Stimulated activated CD4-positive, alpha-beta T cell treated with anti-CD3 and anti-CD28 coated beads, Interleukin-15, amount 100 ng/mL, for 24 hours (primary cell): ENCODE data around the gene NCKAP5.

ENCODE experiments used
- DNase-seq: peaks from one replicate; pipeline ENCODE4 v3.0.0-alpha.2; 2020

The NCKAP5 gene

GRCh38 chr2:133573491-133574162 lies 5.4 kb upstream of the NCKAP5 start:
- DNase-seq = no peak

- no peak for DNase-seq
Measured at GRCh38 chr2:133571249-133571648, 3.0 kb upstream of the NCKAP5 start.

- no peak for DNase-seq
Measured at GRCh38 chr2:133570542-133570941, 2.3 kb upstream of the NCKAP5 start.

- DNase-seq = no peak
Measured at GRCh38 chr2:133569286-133569830, 1.1 kb upstream of the NCKAP5 start.

GRCh38 chr2:133568598-133568997 lies 335 bp upstream of the NCKAP5 start:
- DNase-seq = no peak

- no peak for DNase-seq
Measured at GRCh38 chr2:133562558-133562957, 5.7 kb downstream of the NCKAP5 start.

- DNase-seq = no peak
Measured at GRCh38 chr2:133561045-133561852, 7.0 kb downstream of the NCKAP5 start.

- DNase-seq = no peak
Measured at GRCh38 chr2:133557614-133558013, 10.6 kb downstream of the NCKAP5 start.

GRCh38 chr2:133553838-133554408 lies 14.3 kb downstream of the NCKAP5 start:
- no peak for DNase-seq

- DNase-seq = no peak
Measured at GRCh38 chr2:133553251-133553650, 15.0 kb downstream of the NCKAP5 start.

GRCh38 chr2:133552821-133553220 lies 15.4 kb downstream of the NCKAP5 start:
- DNase-seq = no peak

GRCh38 chr2:133541797-133542196 lies 26.5 kb downstream of the NCKAP5 start:
- DNase-seq = no peak

GRCh38 chr2:133541376-133541775 lies 26.9 kb downstream of the NCKAP5 start:
- DNase-seq = no peak

GRCh38 chr2:133532919-133533318 lies 35.3 kb downstream of the NCKAP5 start:
- DNase-seq = no peak

- no peak for DNase-seq
Measured at GRCh38 chr2:133531382-133531781, 36.9 kb downstream of the NCKAP5 start.

GRCh38 chr2:133530645-133531044 lies 37.6 kb downstream of the NCKAP5 start:
- no peak for DNase-seq

- DNase-seq = no peak
Measured at GRCh38 chr2:133526530-133527300, 41.5 kb downstream of the NCKAP5 start.

- DNase-seq = no peak
Measured at GRCh38 chr2:133525613-133526529, 42.4 kb downstream of the NCKAP5 start.

- DNase-seq = no peak
Measured at GRCh38 chr2:133525090-133525489, 43.2 kb downstream of the NCKAP5 start.

- no peak for DNase-seq
Measured at GRCh38 chr2:133523406-133523805, 44.9 kb downstream of the NCKAP5 start.

- DNase-seq = no peak
Measured at GRCh38 chr2:133522204-133522603, 46.1 kb downstream of the NCKAP5 start.
